ENCODE data around the gene SERGEF.

Gene SERGEF

DNA sequence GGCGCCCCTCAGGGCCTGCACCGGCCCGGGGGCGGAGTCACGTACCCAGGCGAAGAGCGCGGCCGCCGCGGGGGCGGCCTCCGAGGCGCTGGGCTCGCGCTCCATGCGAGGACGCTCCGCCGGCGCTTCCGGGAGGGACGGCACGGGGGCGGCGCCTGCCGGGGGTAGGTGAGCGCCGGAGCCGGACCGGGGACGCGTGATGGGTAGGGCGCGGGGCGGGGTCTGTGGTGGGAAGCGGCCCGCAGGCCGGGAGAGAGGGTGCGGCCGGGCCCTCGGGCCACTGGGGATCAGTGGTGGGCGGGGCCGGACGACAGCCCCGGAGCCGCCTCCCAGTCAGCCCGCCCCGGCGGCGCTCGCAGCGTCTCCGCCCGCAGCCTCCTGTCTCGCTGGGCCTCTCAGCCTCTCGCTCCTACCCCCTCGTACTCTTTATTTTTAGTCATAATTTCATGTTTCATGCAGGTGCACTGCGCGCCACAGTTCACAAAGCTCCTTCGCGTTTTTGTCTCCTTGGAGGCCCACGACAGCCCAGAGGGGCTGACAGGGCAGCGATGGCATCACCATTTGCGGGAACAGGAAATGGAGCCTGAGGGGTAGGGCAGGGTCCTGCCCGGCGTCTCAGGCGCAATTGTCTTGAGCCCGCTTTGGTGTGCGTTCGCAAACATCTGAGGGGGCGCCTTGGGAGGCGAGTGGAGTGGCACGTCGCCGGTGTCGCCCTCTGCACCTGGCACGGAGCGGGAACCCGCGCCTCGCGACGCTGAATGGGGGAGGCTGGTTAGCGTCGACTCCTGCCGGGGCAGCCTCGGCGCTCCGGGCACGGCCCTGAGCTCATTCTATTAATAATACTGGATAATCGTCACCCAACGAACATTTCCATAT, at the start of gene SERGEF:
Gene SERGEF, minus strand, starts transcription at position 142 of the 876 bp plus-strand sequence. Its CDS starts 37 bp downstream, at position 105.
- in situ Hi-C loops (cut with MboI; ENCODE audit: low sequenced_read_pairs) = no loop called here

DNA sequence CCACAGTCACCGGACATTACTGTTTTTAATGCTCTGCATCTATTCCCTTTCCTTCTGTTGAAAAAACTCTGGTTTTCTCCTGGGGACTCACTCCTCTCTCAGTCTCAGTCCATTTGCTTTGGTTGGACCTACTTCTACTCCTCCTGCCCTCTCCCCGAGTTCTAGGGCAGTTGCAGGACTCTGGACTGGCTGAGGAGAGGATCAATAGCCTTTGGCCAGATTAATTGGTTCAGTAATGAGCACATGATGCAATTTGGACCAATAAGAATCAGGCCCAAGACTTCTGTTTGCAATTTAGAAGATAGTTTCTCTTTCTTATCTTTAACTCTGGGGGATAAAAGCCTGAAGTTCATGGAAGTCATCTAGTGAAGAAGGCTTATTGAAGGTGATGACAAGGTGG, 48.5 kb upstream of the SERGEF start:
- in situ Hi-C loops (cut with MboI; ENCODE audit: low sequenced_read_pairs) = no loop called here

DNA sequence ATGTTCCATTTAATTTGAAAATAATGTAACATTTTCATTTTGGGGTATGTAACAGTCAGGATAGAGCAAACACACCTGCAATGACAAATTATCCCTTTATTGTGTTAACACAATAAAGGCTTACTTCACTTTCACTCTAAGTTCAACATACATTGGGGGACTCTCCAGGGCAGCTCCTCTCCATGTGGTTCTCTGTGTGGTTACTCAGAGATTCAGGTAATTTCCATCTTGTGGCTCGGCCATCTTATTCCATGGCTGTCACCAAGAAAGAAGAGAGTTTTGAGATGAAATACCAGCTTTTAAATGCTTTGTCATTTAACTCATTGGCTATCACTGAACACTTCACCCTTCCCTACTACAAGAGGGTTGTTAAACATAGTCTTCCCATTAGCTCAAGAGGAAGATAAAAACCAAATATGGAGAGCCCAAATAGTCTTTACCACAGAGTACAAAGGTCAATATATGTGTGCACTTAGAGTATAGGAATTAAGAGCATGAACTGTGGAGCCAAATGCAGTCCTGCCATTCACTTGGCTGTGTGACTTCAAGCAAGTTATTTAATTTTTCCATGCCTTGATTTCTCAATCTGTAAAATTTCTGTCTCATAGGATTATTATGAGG, 43.8 kb upstream of the SERGEF start:
- in situ Hi-C loops (cut with MboI; ENCODE audit: low sequenced_read_pairs) = no loop called here

DNA sequence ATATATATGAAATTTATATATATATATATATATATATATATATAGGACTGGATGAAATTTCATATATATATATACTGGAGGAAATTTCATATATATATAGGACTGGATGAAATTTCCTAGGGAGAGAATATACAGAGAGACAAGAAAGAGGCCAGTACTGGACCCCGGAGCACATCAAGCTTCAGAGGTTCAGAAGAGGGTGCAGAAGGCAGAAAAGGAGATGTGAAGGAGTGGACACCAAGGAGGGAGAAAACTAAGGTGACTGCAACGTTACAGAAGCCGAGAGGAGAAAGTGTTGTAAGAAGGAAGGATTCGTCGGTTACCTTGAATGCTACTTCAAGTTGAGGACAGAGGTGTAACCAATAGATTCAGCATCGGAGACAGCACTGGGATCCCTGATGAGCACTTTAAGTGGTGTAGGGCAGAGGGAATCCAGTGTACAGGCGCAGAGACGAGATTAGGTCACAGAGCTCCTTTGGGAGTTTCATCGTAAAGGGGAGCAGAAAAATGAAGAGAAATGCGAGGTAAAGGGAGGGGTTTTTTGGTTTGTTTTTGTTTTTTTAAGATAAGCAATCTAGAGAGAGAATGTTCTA, 41.8 kb upstream of the SERGEF start:
- in situ Hi-C loops (cut with MboI; ENCODE audit: low sequenced_read_pairs) = no loop called here

DNA sequence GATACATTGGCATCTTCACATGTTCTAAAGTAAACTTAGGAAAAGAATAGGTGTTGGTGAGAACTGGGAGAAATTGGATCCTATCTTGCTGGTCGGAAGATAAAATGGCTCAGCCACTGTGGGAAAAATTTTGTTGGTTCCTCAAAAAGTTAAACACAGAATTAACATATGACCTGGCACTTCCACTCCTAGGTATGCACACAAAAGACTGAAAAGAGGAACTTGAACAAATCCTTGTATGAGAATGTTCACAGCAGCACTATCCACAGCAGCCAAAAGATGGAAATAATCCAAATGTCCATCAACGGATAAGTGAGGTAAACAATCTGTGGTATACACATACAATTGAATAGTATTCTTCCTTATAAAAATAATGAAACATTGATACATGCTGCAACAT, 38.0 kb upstream of the SERGEF start:
- in situ Hi-C loops (cut with MboI; ENCODE audit: low sequenced_read_pairs) = no loop called here

DNA sequence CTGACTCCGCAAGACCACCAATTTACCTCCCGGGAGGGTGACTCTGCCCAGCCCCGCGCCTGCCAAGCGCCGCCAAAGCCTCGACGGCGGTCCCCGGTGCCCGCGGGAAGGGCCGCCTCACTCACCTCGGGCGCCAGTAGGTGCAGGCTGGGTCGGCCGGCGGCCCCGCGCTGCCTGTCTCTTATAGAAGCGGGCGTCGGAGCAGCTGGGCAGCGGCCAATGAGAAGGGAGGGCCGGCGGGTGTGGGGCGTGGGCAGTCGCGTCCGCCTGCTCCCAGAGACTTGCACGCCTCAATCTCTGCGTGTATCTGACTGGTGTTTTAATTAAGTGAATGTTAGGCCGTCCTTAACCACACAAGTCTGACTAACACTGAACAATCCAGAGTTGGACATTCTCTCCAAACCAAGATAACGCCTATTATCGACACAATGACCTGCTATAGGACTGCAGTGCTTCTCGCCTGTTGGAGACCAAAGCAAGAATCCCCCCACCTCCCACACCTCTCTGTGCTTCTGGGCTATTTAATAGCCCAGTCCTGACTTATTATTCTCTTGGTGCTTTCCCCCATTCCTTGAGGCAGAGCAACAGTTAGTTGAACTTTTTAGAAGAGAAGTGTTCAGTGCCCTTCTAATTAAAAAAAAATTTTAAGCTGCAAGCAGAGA, 33.4 kb upstream of the SERGEF start, which contains the start of gene TPH1:
Gene TPH1, minus strand, starts transcription at position 154 of the 662 bp plus-strand sequence. CDS start 5,507 bp downstream, outside the sequence.
- in situ Hi-C loops (cut with MboI; ENCODE audit: low sequenced_read_pairs) = no loop called here

DNA sequence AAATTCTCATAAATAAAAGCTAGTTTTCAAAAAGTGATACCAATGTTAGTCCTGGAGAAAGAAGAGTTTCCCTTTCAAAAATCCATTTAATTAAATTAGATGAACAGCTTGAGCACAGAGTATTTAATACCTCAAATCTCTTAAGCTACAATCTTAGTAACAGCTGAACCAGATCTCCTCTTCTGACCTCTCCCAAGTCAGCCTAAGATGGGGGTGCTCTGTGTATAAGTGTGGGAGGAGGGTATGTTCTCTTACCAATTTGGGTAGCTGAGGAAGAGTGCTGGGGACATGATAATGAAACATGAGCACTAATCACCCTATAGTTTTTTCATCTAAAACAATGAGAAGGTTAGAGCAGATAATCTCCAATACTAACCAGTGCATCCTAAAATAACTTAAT, 23.6 kb upstream of the SERGEF start:
- in situ Hi-C loops (cut with MboI; ENCODE audit: low sequenced_read_pairs) = no loop called here

DNA sequence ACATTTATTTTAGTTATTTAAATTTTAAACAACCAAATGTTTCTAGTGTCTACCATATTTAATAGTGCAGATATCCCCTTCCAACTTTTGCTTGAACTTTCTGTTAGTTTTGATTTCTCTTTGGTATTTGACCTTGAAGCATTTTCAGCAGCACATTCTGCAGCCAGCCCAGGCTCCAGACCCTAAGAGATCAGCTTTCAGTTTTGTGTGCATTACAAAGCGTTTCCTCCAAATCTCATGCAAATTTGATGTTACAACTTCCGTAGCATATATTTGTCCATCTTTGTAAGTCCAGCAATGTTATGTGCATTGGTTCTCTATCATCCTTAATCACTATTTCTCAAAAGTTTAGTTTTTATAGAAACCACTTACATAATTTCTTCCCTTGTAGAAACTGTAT, 14.6 kb upstream of the SERGEF start:
- in situ Hi-C loops (cut with MboI; ENCODE audit: low sequenced_read_pairs) = no loop called here

DNA sequence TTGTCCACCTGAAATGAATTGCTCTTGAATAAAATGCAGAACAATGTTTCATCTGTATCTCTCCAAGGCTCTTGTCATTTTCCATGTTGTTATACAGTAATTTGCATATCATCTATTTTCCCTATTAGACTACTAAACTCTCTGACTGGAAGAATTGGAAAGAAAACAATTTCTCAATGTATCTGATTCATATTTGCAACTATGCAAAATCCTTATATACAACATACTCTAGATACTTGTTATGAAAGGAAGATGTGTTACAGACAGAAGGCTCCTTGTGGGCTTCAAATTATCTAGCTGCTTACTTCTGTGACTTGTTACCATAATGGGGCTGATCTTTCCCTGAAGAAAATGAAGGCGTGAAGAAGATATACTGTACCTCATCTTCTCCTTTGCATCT, 9.6 kb upstream of the SERGEF start:
- in situ Hi-C loops (cut with MboI; ENCODE audit: low sequenced_read_pairs) = no loop called here

DNA sequence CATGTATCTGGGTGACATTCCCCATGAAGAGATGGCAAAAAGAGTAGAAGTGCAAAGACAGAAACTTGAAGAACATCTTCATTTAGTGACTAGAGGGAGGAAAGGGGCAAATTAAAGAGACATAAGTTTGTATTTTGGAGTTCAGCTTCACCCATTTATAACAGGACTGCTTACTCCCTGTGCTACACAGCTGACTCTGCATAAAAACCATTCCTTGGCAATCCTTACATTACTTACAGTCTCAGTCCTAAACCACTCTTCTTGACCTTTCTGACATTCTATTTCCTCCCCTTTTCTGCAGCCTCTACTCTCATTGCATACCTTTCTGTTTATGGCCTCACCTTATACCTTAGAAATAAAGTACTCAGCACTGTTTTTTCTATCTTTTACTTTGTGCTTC, 6.8 kb upstream of the SERGEF start:
- in situ Hi-C loops (cut with MboI; ENCODE audit: low sequenced_read_pairs) = no loop called here

DNA sequence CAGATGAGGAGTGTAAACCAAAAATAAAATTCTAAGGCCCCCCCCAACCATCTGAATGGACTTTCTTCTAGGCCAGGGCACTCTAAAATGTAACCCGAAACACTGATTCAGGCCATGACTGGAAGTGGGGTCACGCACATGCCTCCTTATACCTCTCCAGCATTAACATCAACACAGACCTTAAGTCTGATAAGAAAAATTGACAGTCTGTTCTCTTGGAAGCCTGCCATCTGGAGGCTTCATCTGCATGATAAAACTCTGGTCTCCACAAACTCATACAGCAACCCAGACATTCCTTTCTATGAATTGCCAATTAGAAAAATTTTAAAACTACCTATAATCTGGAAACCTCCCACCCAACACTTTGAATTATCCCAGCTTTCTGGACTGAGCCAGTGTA, 3.9 kb upstream of the SERGEF start:
- in situ Hi-C loops (cut with MboI; ENCODE audit: low sequenced_read_pairs) = no loop called here

DNA sequence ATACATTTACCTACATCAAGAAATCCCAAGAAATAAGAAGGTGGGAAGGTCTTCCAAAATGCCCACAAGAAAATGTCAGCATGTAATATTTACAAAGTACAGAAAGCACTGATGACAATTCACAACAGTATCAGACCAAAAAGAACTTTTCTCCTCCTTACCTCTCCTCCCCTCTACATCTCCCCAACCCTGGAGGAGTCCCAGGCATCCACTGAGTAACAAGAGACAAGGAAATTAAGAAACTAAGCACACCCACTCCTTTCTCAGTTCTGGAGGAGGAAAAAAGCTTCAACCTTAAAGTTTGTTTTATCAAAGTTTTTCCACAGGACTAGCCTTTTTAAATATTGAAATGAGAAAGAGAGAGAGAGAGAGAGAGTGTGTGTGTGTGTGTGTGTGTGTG, 2.0 kb upstream of the SERGEF start:
- in situ Hi-C loops (cut with MboI; ENCODE audit: low sequenced_read_pairs) = no loop called here

DNA sequence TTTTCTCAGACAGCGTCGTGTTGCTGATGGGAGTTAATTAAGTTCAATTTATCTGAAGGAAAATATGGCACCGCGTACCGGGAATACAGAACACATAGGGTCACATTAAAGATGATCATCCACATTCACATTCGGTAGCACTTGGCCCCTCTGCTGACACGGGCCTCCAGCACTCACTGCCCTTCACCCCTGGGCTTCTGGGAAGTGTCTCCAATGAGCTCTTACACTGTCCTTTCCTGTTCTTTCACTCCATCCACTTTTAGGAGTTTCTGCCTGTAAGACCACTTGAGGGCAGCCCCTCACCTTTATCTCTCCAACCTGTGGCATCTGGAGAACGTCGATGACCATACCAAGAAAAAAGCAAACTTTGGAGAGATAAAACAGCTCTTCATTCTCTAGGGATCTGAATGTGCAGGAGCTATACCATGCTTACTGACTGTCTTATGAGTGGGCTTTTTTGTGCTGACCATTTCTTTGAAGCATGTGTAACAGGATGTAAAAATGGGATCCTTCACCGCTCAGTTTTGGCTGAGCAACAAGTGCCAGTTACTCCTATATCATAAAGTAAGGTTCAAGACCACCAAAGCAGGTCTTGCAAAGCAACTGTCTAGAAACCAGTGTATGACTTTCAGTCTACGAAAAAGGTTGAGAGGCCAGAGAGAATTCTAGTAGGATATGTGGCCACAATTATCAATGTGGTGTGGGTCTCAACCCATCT, 1.1 kb upstream of the SERGEF start:
- in situ Hi-C loops (cut with MboI; ENCODE audit: low sequenced_read_pairs) = no loop called here

DNA sequence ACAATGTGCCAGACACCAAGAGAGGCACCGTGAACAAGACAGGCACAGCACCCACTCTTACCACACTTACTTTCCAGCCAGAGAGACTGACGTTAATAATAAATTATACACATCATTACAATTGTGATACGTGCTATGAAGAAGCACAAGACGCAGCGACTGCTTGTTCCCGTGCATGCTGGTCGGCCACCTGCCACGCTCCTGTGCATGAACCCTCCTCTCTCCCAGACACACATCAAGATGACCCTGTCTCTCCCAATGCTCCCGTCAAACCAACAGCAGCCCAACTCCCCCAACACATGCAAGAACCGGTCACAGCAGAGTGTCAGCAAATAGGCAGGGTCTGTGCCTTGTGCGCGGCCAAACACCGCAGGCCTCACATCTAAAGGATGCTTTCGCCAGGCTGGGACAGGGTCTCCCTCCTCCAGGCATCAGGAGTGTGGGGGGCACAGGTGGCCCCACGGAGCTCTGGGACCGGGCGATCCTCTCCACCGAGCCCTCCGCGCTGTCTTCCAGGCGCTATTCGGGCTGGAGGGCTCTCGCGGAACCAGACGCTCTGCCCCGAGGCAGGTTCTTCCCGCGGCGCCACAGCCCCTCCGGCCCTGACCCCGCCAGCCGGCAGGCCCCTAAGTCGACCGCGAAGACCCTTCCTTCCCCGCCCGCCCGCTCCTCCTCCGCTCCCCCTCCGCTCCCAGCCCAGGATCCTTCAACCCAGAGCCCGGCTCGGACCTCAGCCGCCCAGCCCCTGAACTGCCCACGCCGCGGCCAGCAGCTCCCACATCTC, 533 bp downstream of the SERGEF start:
- in situ Hi-C loops (cut with MboI; ENCODE audit: low sequenced_read_pairs) = no loop called here

DNA sequence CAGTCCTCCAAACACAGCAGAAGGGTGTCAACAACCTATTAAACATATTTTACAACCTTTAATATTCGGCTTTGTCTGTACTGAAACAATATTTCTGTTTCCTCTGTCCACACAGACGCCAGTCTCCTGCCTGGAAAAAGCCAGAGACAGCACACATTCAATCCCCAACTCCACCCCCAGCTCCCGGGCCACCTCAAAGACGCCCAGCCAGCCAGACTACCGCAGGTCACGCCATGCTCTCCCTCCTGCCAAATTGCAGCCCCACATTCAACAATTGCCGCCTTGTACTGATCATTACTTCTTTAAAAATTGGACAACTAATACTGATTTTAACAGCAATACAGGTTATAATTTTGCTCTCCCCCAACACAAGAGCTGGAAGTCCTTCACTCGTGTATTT, 1.2 kb downstream of the SERGEF start:
- in situ Hi-C loops (cut with MboI; ENCODE audit: low sequenced_read_pairs) = no loop called here

DNA sequence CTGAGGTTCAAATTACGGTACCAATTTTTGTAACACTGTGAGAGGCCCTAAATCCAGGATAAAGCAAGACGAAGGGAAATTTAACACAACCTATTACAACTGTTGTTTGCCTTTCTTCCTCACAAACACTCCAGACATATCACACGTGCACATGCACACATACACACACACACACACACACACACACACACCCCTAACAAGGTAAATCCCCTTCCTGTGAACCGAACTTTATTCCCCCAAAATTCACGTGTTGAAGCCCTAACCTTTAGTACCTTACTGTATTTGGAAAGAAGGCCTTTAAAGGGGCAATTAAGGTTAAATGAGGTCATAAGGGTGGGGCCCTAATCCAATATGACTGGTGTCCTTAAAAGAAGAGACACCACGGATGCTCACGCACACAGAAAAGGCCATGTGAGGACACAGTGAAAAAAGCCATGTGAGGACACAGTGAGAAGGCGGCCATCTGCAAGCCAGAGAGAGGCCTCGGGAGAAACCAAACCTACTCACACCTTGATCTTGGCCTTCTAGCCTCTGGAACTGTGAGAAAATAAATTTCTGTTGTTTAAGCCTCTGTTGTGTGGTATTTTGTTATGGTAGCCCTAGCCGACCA, 1.8 kb downstream of the SERGEF start:
- in situ Hi-C loops (cut with MboI; ENCODE audit: low sequenced_read_pairs) = no loop called here

DNA sequence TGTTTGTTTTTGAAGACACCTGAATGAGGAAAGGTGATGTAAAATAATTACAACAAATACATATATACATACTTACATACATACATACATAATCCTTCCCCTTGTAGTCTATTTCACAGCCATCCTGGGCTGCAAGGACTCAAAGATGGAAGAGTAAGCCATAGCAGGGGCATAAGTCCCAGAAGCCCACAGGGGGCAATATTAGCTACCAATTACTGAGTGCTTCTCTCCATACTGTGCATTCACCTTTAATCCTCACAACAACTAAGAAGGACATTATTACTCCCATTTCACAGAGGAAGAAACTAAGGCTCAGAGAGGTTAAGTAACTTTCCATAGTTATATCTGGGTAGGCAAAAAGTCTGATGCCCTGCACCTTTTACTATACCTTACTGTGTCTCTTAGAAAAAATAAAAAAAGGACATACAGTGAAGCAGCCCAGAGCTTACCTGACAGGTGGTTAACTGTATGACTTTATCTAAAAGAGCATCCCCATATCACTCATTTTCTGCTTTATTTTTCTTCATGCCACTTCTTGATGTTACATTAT, 2.7 kb downstream of the SERGEF start:
- in situ Hi-C loops (cut with MboI; ENCODE audit: low sequenced_read_pairs) = no loop called here

DNA sequence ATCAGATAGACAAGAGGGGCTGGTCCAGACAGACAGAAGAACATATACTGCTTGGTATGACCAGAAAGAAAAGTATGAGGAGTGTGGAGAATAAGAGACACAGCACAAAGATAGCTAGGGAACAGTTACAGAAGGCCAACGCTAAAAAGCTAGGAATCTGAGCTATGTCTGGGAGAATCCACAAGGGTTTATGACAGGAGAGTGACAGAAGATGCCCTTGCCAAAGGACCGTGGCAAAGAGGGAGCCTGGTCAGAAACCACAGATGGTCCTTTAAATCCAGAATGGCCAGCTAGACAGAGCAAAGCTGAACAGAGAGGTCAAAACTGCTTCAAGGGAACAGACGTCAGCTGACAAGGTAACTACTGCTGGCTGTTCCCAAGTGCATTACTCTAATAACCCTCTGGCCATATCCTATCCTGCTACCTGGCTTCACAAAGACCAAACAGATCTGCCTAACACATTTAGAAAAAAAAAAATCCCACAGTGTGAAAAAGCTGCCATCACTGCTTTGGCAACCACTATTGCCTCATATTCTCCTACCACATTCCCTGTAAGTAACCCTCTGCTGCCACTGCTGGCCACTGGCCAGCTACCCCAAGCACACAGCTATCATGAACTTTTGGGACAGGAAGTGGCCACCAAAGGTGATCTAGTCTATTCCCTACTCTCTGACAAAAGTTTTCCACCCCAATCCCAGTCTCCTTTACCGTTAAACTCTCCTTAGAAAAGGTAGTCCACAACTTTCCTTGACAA, 7.3 kb downstream of the SERGEF start:
- in situ Hi-C loops (cut with MboI; ENCODE audit: low sequenced_read_pairs) = no loop called here

DNA sequence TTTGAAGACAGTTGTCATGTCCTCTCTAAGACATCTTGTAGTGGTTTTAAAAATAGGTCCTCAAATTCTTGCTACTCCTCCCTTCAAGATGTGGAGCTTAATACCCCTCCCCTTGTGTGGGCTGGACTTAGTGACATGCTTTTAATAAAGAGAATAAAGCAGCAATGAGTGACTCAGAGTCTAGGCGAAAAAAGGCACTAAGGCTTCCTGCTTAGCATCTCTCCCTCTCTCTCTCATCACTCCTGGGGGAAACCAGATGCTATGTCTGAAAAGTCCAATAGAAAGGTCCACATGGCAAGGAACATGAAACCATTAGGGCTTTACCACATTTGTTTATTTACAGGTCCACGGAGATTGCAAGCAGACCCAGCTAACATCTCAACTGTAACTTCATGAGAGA, 11.7 kb downstream of the SERGEF start:
- in situ Hi-C loops (cut with MboI; ENCODE audit: low sequenced_read_pairs) = no loop called here
